Measurements from ENCODE around the gene SYT7.

The SYT7 gene

DNA sequence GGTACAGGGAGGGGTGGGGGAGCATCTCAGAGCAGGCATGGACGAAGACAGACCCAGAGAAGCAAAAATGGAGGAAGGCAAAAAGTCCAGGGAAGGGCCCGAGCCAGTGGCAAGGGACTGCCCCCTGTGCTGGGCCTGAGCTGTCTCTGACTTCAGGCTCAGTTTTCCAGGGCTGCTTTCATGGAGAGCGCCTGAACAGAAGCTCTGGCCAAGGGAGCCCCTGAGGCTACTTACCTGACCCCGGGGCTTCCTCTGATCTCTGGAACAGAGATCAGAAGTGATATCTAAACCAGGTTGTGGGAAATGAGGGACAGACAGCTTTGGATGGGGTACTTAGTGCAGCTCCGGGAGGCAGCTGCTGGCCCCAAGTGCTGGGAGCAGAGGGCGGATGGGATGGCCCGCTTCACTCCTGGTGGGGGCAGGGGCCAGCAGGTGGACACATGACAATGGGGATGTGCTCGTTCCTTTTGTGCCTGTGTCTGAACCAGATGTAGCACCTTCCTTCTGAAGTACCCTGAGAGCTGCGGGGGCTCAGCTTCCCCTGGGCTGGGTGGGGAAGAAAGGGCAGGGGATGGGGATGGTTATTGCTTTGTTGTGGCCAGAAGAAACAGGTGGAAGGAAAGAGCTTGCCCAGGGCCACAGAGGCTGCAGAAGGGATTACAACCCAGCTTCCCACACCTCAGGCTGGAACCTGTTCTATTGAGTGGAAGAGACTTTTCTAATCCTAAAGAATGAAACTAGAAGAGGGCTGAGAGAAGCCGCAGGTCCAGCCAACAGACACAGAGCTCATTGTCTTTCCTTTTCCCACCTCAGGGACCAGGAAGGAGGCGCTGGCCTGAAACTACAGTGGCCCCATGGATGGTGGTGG, 66.6 kb downstream of the SYT7 start:
- no peak for DNase-seq (ENCODE audit: low spot score)

DNA sequence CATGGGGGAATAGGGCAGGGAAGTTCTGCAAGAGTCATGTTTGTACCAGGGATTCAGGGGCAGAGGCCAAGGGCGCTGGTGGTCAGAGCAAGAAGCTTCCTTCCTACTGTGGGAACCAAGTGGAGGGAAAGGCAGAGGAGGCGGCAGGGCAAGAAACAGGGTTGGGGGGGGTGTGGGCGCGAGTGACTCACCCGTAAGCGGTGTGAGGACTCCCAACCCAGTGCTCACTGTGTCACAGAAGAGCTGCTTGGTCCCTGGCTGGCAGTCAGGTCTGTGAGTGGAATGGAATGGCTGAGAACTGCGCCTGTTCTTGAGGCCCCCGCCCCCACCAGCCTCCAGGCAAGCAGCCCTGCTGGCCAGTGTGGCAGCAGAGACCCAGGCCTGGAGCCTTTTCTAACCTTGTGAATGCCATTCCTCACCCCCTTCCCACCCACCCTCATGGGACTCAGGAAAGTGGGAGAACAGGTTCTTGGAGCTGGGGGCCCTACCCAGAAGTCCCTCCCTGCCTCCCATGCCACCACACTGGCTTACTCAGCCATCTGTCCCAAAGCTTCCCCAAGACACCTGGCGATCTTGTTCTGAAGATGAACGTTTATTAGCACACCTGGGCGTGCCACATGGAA, 67.6 kb downstream of the SYT7 start:
- DNase-seq (ENCODE audit: low spot score) = no peak

DNA sequence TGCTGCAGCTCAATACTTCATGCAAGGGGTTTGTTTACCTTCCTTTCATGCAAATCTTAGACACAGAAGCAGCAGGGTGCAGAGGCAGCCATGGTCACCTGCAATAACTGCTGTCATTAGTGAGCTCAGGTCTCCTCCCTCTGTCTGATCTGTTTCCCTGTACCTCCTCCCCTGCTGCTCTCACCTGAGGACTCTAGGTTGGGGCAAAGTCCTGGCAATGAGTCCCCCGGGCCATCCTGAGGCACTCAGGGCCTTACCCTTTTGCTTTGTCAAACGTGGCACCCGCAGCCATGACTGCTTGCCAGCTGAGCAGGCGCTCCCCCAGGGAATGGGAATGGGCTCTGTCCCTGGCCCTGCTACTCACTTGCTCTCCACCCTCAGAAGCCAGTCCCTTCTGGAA, 68.4 kb downstream of the SYT7 start:
- no peak for DNase-seq (ENCODE audit: low spot score)

DNA sequence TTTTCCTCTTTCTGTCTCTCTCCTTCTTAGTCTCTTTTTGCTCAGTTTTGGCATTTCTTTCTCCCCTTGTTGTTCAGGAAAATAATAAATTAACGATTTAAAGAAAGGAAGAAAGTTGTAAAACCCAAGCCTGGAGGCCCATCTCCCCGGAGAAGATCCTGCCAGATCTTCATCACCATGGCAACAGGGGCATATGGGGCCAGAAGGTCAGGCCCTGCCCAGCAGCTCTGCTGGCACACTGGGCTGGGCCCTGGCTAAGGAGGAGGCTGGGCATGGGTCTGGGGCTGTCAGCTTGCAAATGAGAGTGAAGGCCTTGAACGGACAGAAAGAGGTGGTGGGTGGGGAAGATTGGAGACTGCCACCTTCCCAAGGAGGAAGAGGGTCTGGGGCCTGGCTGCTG, 69.5 kb downstream of the SYT7 start:
- no peak for DNase-seq (ENCODE audit: low spot score)

DNA sequence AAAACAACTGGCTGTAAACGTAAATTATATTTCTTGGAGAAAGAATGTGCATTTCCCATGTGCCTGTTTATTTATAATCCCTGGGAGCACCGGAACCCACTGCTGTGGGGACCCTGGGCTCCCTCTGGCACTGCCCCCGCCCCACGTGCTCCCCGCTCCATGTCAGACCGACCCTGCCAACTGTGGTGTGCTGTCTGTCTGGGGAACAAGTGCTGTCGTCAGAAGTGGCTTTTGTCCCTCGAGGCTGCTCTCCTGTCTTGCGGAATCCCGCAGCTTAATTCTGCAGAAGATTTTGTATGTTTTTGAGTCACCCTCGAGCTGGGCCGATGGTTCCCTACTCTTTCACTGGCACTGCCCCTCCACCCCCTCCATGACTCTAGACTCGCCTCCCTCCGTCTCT, 69.9 kb downstream of the SYT7 start:
- no peak for DNase-seq (ENCODE audit: low spot score)

DNA sequence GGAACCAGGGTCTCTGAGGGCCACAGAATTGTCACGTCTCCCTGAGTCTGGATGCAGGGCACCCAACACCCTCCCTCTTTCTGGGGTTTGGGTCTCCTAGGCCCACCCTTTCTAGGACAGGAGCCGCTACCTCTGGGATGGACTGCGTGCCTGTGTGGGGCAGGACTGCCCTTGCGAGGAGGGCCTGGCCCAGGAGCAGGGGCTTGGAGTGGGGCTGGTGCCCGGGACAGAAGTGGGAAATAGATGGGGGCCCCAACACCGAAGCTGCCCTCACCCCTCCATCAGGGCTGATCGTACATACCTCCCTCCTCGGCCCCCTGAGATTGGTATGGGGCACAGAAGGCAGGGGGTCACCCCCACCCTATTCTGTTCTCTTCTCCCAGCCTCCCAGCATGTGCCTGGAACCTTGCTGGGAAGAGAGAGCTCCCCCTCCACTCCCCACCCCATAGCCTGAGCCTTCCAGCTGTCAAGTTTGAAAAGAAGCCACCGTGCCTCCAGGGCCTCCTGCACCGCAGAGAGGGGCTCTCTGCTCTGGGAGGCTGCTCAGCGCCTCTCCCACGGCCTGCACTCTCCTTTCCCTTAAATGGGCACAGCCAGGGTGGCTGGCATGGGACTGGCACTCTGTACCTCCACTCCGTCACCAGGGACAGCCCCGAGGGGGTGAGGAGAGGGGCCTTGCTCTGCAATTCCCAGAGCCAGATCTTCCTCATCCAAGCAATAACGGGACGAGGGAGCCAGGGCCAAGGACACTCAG, 70.5 kb downstream of the SYT7 start:
- DNase-seq (ENCODE audit: low spot score) = no peak

DNA sequence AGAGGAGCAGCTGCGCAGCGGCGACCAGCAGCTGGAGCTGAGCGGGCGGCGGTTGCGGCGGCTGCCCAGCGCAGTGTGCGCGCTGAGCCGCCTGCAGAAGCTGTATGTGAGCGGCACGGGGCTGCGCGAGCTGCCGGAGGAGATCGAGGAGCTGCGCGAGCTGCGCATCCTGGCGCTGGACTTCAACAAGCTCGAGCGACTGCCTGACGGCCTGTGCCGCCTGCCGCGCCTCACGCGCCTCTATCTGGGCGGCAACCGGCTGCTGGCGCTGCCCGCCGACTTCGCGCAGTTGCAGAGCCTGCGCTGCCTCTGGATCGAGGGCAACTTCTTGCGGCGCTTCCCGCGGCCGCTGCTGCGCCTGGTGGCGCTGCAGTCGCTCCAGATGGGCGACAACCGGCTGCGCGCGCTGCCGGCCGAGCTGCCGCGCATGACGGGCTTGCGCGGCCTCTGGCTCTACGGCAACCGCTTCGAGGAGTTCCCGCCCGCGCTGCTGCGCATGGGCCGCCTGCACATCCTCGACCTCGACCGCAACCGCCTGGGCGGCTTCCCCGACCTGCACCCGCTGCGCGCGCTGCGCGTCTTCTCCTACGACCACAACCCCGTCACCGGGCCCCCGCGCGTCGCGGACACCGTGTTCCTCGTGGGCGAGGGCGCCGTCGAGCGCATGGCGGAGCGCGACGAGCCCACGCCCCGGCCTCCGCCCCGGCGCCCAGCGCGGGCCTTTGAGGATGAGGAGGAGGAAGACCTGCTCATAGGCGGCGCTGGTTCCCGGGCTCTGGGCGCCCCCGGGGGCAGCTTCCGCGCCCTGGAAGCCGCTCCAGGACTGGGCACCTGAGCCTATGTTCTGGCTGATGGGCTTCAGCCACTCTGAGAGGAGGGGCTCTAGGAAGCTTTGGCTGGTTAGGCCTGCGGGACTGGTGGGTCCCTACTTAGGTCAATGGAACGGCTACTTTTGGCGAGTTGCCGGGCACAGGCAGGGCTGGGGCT, 71.5 kb downstream of the SYT7 start:
- DNase-seq (ENCODE audit: low spot score) = peak; percentile 90

DNA sequence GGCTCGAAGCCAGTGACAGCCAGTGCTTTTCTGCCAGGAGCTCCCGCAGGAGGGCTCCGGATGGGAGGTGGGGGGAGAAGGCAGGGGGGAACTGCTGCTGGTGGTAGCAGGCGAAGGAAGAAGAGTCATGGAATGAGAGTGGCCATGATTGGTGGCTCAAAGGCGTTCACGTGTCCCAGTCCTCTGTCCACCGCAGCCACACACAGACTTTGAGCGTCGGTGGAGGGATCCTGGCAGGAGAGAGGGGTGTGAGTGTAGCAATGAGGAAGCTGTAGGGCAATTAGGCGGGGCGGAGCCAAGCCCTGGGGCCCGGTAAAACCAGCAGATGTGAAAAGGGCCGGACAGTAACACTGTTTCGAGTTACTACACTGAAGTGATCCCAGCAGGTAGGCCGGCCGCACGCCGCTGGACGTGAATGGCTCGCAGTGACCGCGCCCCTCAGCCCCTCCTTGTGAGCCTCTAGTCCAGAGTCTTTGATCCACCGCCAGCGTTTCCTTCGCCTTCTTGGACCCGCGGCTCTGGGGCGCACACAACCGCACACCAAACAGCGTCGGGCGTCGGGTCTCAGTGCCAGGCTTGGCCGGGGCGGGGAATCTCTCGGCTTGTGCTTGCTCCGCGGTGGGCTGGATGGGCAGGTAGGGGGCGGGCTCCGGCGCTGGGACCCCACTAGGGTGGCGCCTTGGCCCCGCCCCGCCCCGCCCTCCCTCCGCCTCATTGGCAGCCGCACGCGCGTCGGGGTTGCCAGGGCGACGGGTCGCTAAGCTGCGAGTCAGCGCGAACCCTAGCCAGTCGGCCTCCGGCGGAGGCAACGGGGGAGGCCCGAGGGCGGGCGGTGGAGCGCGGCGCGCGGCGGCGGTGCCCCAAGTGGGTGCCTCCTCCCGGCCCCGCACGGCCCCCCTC, 72.7 kb downstream of the SYT7 start, which contains the start of gene LRRC10B:
LRRC10B (plus strand) TSS at position 788 of the 900 bp plus-strand sequence. CDS start 250 bp downstream, outside the sequence.
- peak; percentile 55 for DNase-seq (ENCODE audit: low spot score)

DNA sequence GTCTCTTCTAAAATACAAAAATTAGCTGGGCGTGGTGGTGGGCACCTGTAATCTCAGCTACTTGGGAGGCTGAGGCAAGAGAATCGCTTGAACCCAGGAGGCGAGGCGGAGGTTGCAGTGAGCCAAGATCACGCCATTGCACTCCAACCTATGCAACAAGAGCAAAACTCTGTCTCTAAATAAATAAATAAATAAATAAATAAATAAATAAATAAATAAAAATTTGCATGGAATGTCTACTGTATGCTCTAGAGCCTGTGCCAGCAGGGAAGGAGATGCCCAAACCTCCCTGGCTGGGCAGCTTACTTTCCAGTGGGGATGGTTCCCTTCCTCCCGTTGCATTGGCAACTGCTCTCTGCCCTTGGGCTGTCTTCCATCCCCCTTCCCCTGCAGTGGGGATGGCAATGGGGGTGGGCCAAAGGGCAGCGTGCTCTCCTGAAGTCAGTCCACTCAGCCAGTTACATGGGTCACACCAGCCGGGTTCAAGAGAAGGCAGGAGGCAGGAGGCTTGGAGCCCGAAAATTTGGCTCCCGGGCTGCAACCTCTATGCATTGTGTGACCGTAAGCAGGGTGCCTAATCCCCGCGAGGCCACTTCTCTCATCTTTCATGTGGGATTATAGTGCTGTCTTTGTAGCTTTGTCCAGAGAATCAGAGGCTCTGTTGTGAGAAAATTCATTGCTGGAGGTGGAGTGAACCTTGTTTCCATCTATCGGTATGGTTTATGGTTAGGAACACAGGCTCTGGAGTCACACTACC, 73.7 kb downstream of the SYT7 start:
- DNase-seq (ENCODE audit: low spot score) = no peak

DNA sequence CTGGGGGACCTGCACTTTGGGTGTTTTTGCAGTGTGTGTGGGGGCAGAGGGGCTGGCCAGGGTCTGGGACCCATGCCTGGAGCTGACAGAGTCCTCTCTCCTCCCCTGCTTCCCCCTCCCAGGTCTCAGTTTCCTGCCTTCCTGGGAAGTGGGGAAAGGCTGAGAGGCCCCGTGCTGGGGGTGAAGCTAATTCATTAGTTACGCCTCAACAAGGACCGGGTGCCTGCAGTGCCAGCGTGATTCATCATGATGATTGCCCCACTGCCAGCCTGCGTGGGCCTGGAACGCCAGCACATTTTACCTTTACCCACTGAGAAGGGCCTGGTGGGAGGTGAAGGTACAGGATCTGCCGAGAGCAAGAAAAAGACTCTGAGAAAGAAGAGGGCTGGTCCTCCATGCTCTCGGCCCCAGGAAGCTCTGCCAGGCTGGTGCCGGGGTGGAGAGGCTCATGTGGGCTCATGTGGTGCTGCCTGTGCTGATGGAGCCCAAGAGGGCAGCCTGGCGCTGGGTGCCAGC, 75.2 kb downstream of the SYT7 start:
- DNase-seq (ENCODE audit: low spot score) = no peak

DNA sequence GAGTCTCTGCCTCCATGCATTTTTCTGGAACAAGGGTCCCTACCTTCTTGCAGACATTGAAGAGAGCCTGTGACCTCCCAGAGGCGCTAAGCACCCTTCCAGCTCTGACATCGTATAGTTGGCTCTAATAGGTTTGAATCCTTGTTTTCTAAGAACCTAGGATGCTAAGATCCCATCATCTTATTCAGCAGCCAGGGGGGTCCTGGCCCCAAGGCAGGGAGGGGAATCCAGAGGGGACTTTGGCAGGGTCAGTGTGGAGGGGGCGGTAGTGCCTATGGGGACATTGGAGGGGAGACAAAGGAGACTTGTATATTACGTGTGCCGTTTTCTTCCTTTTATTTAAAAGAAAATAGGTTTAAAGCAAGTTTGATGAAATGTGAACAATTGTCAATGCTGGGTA, 75.8 kb downstream of the SYT7 start:
- no peak for DNase-seq (ENCODE audit: low spot score)

DNA sequence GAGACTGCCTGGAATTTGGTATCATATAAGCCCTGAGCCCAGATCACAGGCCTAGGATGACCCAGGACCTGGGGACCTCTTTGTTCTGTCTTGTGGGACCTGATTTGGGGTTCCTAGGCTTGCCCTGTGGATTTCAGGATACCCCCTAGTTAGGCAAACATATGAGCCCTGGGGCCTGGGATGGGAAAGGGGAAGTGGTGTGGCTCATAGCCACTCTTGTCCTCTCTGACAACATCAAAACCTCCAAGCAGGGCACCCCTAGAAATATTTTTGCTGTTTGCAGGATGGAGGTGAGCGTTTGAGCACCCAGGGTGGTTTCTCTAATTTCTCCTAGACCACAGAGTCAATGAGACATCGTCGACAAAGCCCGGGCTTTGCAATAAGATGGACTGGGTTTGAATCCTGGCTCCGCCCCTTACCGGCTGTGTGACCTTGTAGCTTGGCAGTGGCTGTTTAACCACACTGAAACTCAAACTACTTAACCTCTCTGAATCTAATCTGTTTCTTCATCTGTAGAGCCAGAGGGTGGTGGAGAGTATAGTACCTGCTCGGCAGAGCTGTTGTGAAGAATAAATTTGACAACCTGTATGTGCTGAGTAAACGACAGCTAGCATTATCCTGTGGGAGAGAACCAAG, 77.6 kb downstream of the SYT7 start:
- DNase-seq (ENCODE audit: low spot score) = no peak

DNA sequence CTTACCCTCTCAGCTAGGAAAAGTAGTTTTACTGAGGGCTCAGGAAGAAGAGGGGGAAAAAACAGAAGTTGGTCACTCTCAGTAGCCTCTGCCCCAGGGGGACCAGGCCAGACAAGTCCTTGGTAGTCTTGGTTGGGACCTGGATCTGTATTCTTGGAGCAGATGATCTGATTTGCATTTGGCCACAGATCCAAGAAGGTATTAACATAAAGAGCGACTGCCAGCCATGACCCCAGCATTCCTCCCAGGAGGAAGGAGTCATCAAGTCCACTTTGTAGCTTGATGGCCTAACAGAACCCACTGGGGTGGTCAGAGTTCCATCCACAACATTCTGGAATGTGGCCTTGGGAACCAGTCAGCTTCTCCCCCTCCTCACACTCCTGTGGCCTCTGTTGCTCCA, 78.4 kb downstream of the SYT7 start:
- DNase-seq (ENCODE audit: low spot score) = no peak

DNA sequence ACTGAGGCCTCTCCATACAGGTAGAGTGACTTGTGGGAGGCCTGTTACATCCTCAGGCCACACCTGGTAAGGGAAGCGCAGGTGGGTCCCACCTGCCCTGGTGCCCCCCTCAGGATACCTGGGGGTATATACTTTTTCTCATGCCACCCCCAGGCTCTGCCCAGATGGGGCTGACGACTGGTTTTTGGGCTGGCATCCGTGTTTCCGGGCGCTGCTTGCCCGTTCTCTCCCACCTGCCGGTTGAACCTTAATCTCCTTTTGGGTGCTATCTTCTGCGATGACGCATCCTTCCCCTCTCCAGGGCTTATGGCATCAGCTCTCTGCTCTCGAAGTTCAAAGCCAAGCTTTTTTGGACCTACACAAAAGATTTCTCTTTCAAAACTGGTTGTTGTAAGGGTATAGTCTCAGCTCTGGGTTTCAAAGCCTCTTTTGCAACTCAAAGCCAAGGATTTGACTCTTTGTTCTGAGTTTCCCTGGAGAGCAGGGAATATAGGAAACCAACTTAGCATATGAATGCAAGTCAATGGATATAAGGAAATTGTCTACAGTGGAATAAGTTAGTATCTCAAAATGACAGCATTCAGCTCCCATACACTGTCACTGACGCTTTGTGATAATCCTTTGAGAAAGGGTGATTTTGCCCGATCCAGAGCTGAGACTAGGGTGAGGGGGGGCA, 80.9 kb downstream of the SYT7 start:
- no peak for DNase-seq (ENCODE audit: low spot score)

DNA sequence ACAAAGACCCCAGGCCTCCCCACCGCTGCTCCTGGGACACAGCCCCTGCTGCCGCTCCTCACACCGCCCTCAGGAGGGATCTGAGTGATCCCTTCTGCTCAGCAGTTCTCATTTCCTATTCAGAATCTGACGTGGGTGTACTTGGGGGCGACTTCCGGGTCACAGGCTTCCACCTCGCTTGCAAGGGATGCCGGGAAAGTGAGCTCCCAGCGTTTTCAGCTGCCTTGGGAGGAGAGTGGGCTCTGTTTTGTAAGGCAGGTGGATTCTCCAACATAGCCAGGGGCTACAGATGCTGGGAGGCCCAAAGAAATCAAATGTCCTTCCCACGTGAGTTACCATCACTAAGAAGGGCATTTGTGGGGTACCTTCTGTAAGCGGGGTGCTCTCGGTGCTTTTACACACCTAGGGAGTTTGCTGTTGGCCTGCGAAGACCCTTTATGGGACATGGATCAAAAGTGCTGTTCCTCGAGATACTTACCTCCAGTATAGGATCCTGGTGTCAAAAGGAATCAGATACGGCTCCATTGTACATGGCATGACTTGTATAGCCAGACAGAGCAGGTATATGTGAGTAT, 82.0 kb downstream of the SYT7 start:
- DNase-seq (ENCODE audit: low spot score) = no peak

DNA sequence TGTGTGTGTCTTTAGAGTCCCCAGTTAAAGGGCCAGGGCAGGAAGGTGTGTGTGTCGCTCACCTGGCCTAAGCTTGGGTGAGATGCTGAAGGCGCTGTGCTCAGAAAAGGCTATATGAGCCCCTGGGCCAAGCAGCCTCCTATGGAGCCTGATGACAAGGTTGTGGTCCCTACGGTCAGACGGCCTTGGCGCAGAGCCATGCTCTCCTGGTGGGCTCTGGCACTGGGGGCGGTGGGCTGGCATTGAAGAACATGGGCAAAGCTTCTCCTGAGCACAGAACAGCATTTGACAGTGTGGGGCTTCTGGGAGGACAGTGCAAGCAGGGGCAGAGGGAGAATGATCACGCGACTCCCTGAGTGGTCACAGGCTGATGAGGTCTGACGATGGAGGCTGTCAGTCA, 83.0 kb downstream of the SYT7 start:
- no peak for DNase-seq (ENCODE audit: low spot score)

DNA sequence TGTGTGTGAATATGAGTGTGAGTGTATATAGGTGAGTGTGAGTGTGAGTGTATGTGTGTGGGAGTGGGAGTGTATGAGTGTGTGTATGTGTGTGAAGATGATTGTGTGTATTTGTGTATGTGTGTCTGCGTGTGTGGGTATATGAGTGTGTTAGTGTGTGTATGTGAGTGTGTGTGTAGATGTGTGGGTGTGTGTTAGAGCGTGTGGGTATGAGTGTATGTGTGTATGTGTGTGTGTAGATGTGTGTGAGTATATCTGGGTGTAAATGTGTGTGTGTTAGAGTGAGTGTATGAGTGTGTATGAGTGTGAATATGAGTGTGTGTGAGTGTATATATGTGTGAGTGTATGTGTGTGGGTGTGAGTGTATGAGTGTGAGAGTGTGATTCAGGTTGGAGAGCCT, 83.4 kb downstream of the SYT7 start:
- DNase-seq (ENCODE audit: low spot score) = no peak

All from AG08396 (cell line).